Measurements from ENCODE around the gene SLC44A1. TPM values are rescaled to one million over a fixed set of nuclear protein-coding genes. Genes with fewer than 3 reads are reported as not detected.
A peak's percentile ranks its signal among the peaks of the same experiment; 100 is the strongest.

Gene SLC44A1
- total RNA-seq, 6 experiments from 2014 or later: 46.6 to 66.3 (median 56.0) TPM

- H3K27ac Mint-ChIP-seq: no peak overlapping the region
- H3K4me1 Mint-ChIP-seq (ENCODE audit: low read depth): peaks cover 34% of the 10 kb centered on the region
- no peaks in the 10 kb centered on the region for H3K9me3 Mint-ChIP-seq
- H3K4me3 Mint-ChIP-seq: no peak overlapping the region
- DNase-seq: no peak
- H3K36me3 Mint-ChIP-seq (ENCODE audit: low read depth): peaks cover 10% of the 10 kb centered on the region; the same call in 1 of the 2 replicates
- TF ChIP-seq CTCF (IDR thresholded peaks at IDR 0.05): no peak
- no peaks in the 10 kb centered on the region; the same call in 1 of the 2 replicates for H3K27me3 Mint-ChIP-seq (ENCODE audit: insufficient read depth)
Measured at GRCh38 chr9:105328296-105328695, 83.8 kb downstream of the SLC44A1 start.

DNA sequence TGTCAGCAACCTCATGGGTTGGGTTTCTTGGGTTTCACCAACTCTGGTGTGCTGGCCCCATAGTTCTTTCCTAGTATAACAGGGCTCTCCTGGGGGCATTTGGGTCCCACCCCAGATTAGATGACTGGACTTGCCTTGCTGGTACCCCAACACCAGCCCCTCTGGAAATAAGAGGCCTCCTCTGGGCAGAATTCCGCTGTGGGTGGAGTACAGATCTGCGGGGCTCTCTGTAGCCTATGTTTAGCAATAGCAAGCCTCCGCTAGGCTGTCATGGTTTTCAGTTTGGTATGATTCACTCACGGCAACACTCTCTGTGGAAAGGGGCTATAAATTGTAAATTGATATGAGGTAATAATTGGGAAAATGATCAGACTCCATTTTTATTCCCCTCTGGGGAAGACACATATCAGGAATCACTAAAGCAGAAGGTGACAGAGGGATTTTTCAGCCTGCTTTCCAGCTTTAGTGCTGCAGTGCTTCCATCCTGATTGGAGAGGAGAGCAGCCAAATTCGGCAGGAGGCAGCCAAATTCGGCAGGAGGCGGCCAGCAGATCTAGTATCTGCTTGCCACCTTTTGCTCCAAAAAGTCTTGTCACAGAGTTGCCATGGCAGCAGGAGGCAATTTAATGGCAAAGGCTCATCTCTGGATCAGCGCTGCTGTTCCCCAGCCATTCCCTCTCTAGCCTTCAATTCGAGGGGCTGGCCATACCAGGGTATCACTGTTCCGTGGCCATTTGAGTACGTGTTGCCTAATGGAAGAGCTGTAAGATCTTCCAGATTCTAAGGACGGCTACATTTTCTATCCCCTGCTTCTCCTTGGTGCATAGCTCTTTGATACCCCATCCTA lies 84.6 kb downstream of the SLC44A1 start:
- Mint-ChIP-seq H3K27me3 (ENCODE audit: insufficient read depth) (peaks cover 2% of the 10 kb centered on the region), H3K4me3 (no peak overlapping the region), H3K9me3 (no peaks in the 10 kb centered on the region), H3K36me3 (ENCODE audit: low read depth) (peaks cover 10% of the 10 kb centered on the region; the same call in 1 of the 2 replicates), H3K27ac (no peak overlapping the region), H3K4me1 (ENCODE audit: low read depth) (peaks cover 42% of the 10 kb centered on the region)
- TF ChIP-seq CTCF (IDR thresholded peaks at IDR 0.05): no peak
- no peak for DNase-seq

DNA sequence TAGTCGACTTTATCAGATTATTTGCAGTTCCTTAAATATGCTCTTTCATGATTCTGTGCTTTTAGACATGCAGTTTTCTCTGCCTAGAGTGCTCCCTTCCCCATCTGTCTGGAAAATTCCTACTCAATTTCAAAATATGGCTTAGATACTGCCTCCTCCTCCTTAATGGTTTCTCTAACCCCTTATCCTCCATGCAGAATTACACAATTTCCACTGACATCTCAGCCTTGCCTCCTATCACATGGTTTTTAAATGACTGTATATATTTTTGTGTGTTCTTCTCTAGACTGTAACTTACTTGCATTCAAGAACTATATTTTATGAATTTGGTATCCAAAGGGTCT lies 85.2 kb downstream of the SLC44A1 start:
- Mint-ChIP-seq H3K36me3 (ENCODE audit: low read depth) (peaks cover 10% of the 10 kb centered on the region; the same call in 1 of the 2 replicates), H3K4me1 (ENCODE audit: low read depth) (peaks cover 46% of the 10 kb centered on the region), H3K4me3 (no peak overlapping the region), H3K27ac (no peak overlapping the region), H3K27me3 (ENCODE audit: insufficient read depth) (peaks cover 2% of the 10 kb centered on the region), H3K9me3 (no peaks in the 10 kb centered on the region)
- no peak for DNase-seq
- TF ChIP-seq CTCF (IDR thresholded peaks at IDR 0.05): no peak

GRCh38 chr9:105330201-105330600 lies 85.8 kb downstream of the SLC44A1 start:
- H3K4me3 Mint-ChIP-seq: no peak overlapping the region
- peaks cover 10% of the 10 kb centered on the region; the same call in 1 of the 2 replicates for H3K36me3 Mint-ChIP-seq (ENCODE audit: low read depth)
- H3K27me3 Mint-ChIP-seq (ENCODE audit: insufficient read depth): peaks cover 2% of the 10 kb centered on the region
- peak overlapping the region; percentile 1; the same call in 1 of the 2 replicates for H3K27ac Mint-ChIP-seq
- H3K9me3 Mint-ChIP-seq: no peaks in the 10 kb centered on the region
- peaks cover 46% of the 10 kb centered on the region for H3K4me1 Mint-ChIP-seq (ENCODE audit: low read depth)
- TF ChIP-seq CTCF (IDR thresholded peaks at IDR 0.05): no peak
- DNase-seq: no peak

- Mint-ChIP-seq H3K27ac (peak overlapping the region; percentile 1; the same call in 1 of the 2 replicates), H3K36me3 (ENCODE audit: low read depth) (peaks cover 10% of the 10 kb centered on the region; the same call in 1 of the 2 replicates), H3K27me3 (ENCODE audit: insufficient read depth) (peaks cover 2% of the 10 kb centered on the region), H3K9me3 (no peaks in the 10 kb centered on the region), H3K4me1 (ENCODE audit: low read depth) (peaks cover 46% of the 10 kb centered on the region), H3K4me3 (no peak overlapping the region)
- DNase-seq: no peak
- no peak for TF ChIP-seq CTCF (IDR thresholded peaks at IDR 0.05)
Measured at GRCh38 chr9:105330755-105331154, 86.3 kb downstream of the SLC44A1 start.

Data from HFFc6 (cell line).